ENCODE data around the gene SSX2IP. TPM values are rescaled to one million over a fixed set of nuclear protein-coding genes. Genes with fewer than 3 reads are reported as not detected.

Gene SSX2IP
- total RNA-seq (10 to 100 TPM in 1 of 5 donors, 1 to 10 TPM in 4; 6.2 to 10.9 (median 7.7) TPM), total RNA-seq (10.4 to 30.1 (median 18.5) reads per million in 29 experiments)
- total RNA-seq (2013), result 13.0 TPM

- Mint-ChIP-seq H3K4me3 (peak within 1 kb of the TSS; percentile 92 to 99 (median 94)), H3K4me1 (peaks cover 57 to 71% (median 63%) of the 10 kb centered on the region in 3 donors), H3K27ac (peak within 1 kb of the TSS; percentile 95 to 98), H3K27me3 (no peaks in the 10 kb centered on the region), H3K36me3 (no peaks in the 10 kb centered on the region), H3K9me3 (no peaks in the 10 kb centered on the region)
- DNase-seq (peak; percentile 95 to 100 (median 99)), ATAC-seq (replicated peaks in 1 of 4) (peak; percentile 86 to 90 (median 88))
- H3K27me3 ChIP-seq (replicated peaks in 1 of 2; ENCODE audit: control insufficient read depth in 2 of 2, extremely low read depth in 1 of 2, insufficient read depth in 2 of 2, low read length in 1 of 2), result no peaks in the 10 kb centered on the region
- ChIA-PET CTCF (interaction anchor here in 1 of 2 donors (0.7 to 1.5 kb wide), 2 partner anchors 25 to 546 kb away, joined by 3 read pairs; partner anchors contain the start of gene PRKACB), POLR2A (interaction anchor here in 1 of 2 donors (1.2 kb wide), 1 partner anchor 11 kb away, joined by 7 read pairs; no protein-coding TSS in a partner anchor)
- H3K9me3 ChIP-seq, result no peaks in the 10 kb centered on the region
- peak within 1 kb of the TSS; percentile 81 for H3K27ac ChIP-seq (ENCODE audit: low read length)
- H3K36me3 ChIP-seq (ENCODE audit: control insufficient read depth in 2 of 2, extremely low read depth in 1 of 2, insufficient read depth in 1 of 2, low read length in 1 of 2), result no peaks in the 10 kb centered on the region
- H3K4me3 ChIP-seq (ENCODE audit: control insufficient read depth in 1 of 2, extremely low read depth in 1 of 2, low read length in 1 of 2), result peak within 1 kb of the TSS; percentile 66 to 86
- under 1% methylated on average over 64 of the region's 68 CpGs for WGBS (ENCODE audit: insufficient coverage)
- H3K4me1 ChIP-seq (ENCODE audit: control insufficient read depth in 1 of 2, extremely low read depth in 1 of 2, insufficient read depth in 2 of 2, low read length in 2 of 2), result peaks cover 27 to 37% of the 10 kb centered on the region in 2 experiments
These were observed at the start of gene SSX2IP for GRCh38 chr1:84690397-84691121. Gene SSX2IP (minus strand): TSS chr1:84690461. CDS start chr1:84671219, 19,242 bp downstream.

GRCh38 chr1:84738237-84738636 is 48.0 kb upstream of the SSX2IP start:
- DNase-seq (no peak), ATAC-seq (replicated peaks in 1 of 4) (no peak)
- Mint-ChIP-seq H3K27ac (no peak overlapping the region), H3K36me3 (no peaks in the 10 kb centered on the region), H3K4me1 (no peaks in the 10 kb centered on the region), H3K9me3 (no peaks in the 10 kb centered on the region), H3K4me3 (no peak overlapping the region), H3K27me3 (peaks cover 11 to 14% of the 10 kb centered on the region in 2 donors)
- ChIA-PET POLR2A (interaction anchor here (0.6 to 0.8 kb wide), 2 partner anchors 9 to 150 kb away, joined by 3 to 5 read pairs; no protein-coding TSS in a partner anchor), CTCF (interaction anchor here (0.6 to 1.8 kb wide), 3 partner anchors 14 to 199 kb away, joined by 3 to 7 read pairs (median 5); no protein-coding TSS in a partner anchor)
- no peaks in the 10 kb centered on the region for H3K36me3 ChIP-seq (ENCODE audit: control insufficient read depth in 2 of 2, extremely low read depth in 1 of 2, insufficient read depth in 1 of 2, low read length in 1 of 2)
- H3K27me3 ChIP-seq (replicated peaks in 1 of 2; ENCODE audit: control insufficient read depth in 2 of 2, extremely low read depth in 1 of 2, insufficient read depth in 2 of 2, low read length in 1 of 2), result peaks cover 0 to 2% of the 10 kb centered on the region in 2 experiments
- no peak overlapping the region for H3K27ac ChIP-seq (ENCODE audit: low read length)
- H3K4me1 ChIP-seq (ENCODE audit: control insufficient read depth in 1 of 2, extremely low read depth in 1 of 2, insufficient read depth in 2 of 2, low read length in 2 of 2), result no peaks in the 10 kb centered on the region
- WGBS (ENCODE audit: insufficient coverage), result 99% methylated on average over 10 of the region's 13 CpGs
- H3K4me3 ChIP-seq (ENCODE audit: control insufficient read depth in 1 of 2, extremely low read depth in 1 of 2, low read length in 1 of 2), result no peak overlapping the region
- H3K9me3 ChIP-seq, result no peaks in the 10 kb centered on the region

GRCh38 chr1:84737590-84737989 is 47.3 kb upstream of the SSX2IP start:
- Histone ChIP-seq H3K9me3 (no peaks in the 10 kb centered on the region), H3K4me1 (ENCODE audit: control insufficient read depth in 1 of 2, extremely low read depth in 1 of 2, insufficient read depth in 2 of 2, low read length in 2 of 2) (no peaks in the 10 kb centered on the region), H3K27ac (ENCODE audit: low read length) (no peak overlapping the region), H3K27me3 (replicated peaks in 1 of 2; ENCODE audit: control insufficient read depth in 2 of 2, extremely low read depth in 1 of 2, insufficient read depth in 2 of 2, low read length in 1 of 2) (peaks cover 0 to 2% of the 10 kb centered on the region in 2 experiments), H3K4me3 (ENCODE audit: control insufficient read depth in 1 of 2, extremely low read depth in 1 of 2, low read length in 1 of 2) (no peak overlapping the region), H3K36me3 (ENCODE audit: control insufficient read depth in 2 of 2, extremely low read depth in 1 of 2, insufficient read depth in 1 of 2, low read length in 1 of 2) (no peaks in the 10 kb centered on the region)
- DNase-seq (no peak), ATAC-seq (replicated peaks in 1 of 4) (no peak)
- WGBS (ENCODE audit: insufficient coverage), result no CpG with 5 or more reads among the region's 4 CpGs
- POLR2A ChIA-PET, result interaction anchor here (0.6 to 0.8 kb wide), 2 partner anchors 9 to 151 kb away, joined by 3 to 5 read pairs; no protein-coding TSS in a partner anchor
- Mint-ChIP-seq H3K4me3 (no peak overlapping the region), H3K27ac (no peak overlapping the region), H3K36me3 (no peaks in the 10 kb centered on the region), H3K27me3 (peaks cover 11 to 19% of the 10 kb centered on the region in 2 donors), H3K9me3 (no peaks in the 10 kb centered on the region), H3K4me1 (no peaks in the 10 kb centered on the region)
- CTCF ChIA-PET, result interaction anchor here (0.6 to 1.8 kb wide), 5 partner anchors 14 to 1011 kb away, joined by 3 to 7 read pairs (median 3); no protein-coding TSS in a partner anchor

GRCh38 chr1:84736944-84737343 is 46.7 kb upstream of the SSX2IP start:
- ChIA-PET POLR2A (no interaction called here), CTCF (interaction anchor here (0.6 to 1.8 kb wide), 4 partner anchors 13 to 748 kb away, joined by 3 to 7 read pairs (median 3); no protein-coding TSS in a partner anchor)
- Mint-ChIP-seq H3K9me3 (no peaks in the 10 kb centered on the region), H3K27me3 (peaks cover 11 to 22% of the 10 kb centered on the region in 2 donors), H3K36me3 (no peaks in the 10 kb centered on the region), H3K4me3 (no peak overlapping the region), H3K4me1 (no peaks in the 10 kb centered on the region), H3K27ac (no peak overlapping the region)
- Histone ChIP-seq H3K36me3 (ENCODE audit: control insufficient read depth in 2 of 2, extremely low read depth in 1 of 2, insufficient read depth in 1 of 2, low read length in 1 of 2) (no peaks in the 10 kb centered on the region), H3K27me3 (replicated peaks in 1 of 2; ENCODE audit: control insufficient read depth in 2 of 2, extremely low read depth in 1 of 2, insufficient read depth in 2 of 2, low read length in 1 of 2) (peaks cover 0 to 2% of the 10 kb centered on the region in 2 experiments), H3K4me3 (ENCODE audit: control insufficient read depth in 1 of 2, extremely low read depth in 1 of 2, low read length in 1 of 2) (no peak overlapping the region), H3K4me1 (ENCODE audit: control insufficient read depth in 1 of 2, extremely low read depth in 1 of 2, insufficient read depth in 2 of 2, low read length in 2 of 2) (no peaks in the 10 kb centered on the region), H3K9me3 (no peaks in the 10 kb centered on the region), H3K27ac (ENCODE audit: low read length) (no peak overlapping the region)
- ATAC-seq (replicated peaks in 1 of 4) (no peak), DNase-seq (no peak)
- no CpG with 5 or more reads among the region's 3 CpGs for WGBS (ENCODE audit: insufficient coverage)

- no peak overlapping the region for H3K4me3 ChIP-seq (ENCODE audit: control insufficient read depth in 1 of 2, extremely low read depth in 1 of 2, low read length in 1 of 2)
- Mint-ChIP-seq H3K36me3 (peaks cover 3% of the 10 kb centered on the region), H3K27ac (no peak overlapping the region), H3K27me3 (peaks cover 11 to 24% of the 10 kb centered on the region in 2 donors), H3K4me3 (no peak overlapping the region), H3K4me1 (no peaks in the 10 kb centered on the region), H3K9me3 (no peaks in the 10 kb centered on the region)
- no peaks in the 10 kb centered on the region for H3K36me3 ChIP-seq (ENCODE audit: control insufficient read depth in 2 of 2, extremely low read depth in 1 of 2, insufficient read depth in 1 of 2, low read length in 1 of 2)
- no peaks in the 10 kb centered on the region for H3K4me1 ChIP-seq (ENCODE audit: control insufficient read depth in 1 of 2, extremely low read depth in 1 of 2, insufficient read depth in 2 of 2, low read length in 2 of 2)
- no peak overlapping the region for H3K27ac ChIP-seq (ENCODE audit: low read length)
- ChIA-PET POLR2A (interaction anchor here in 1 of 2 donors (0.6 kb wide), 1 partner anchor 446 kb away, joined by 3 read pairs; no protein-coding TSS in a partner anchor), CTCF (interaction anchor here (0.7 to 1.8 kb wide), 4 partner anchors 12 to 106 kb away, joined by 3 to 7 read pairs (median 3); no protein-coding TSS in a partner anchor)
- DNase-seq (no peak), ATAC-seq (replicated peaks in 1 of 4) (no peak)
- H3K9me3 ChIP-seq, result no peaks in the 10 kb centered on the region
- H3K27me3 ChIP-seq (replicated peaks in 1 of 2; ENCODE audit: control insufficient read depth in 2 of 2, extremely low read depth in 1 of 2, insufficient read depth in 2 of 2, low read length in 1 of 2), result peaks cover 0 to 2% of the 10 kb centered on the region in 2 experiments
These were observed 46.2 kb upstream of the SSX2IP start for GRCh38 chr1:84736445-84736844.

GRCh38 chr1:84735483-84735882 is 45.2 kb upstream of the SSX2IP start:
- no peak overlapping the region for H3K4me3 Mint-ChIP-seq
- DNase-seq (no peak), ATAC-seq (replicated peaks in 1 of 4) (no peak)
- H3K9me3 Mint-ChIP-seq, result no peaks in the 10 kb centered on the region
- Histone ChIP-seq H3K4me3 (ENCODE audit: control insufficient read depth in 1 of 2, extremely low read depth in 1 of 2, low read length in 1 of 2) (no peak overlapping the region), H3K27me3 (replicated peaks in 1 of 2; ENCODE audit: control insufficient read depth in 2 of 2, extremely low read depth in 1 of 2, insufficient read depth in 2 of 2, low read length in 1 of 2) (peaks cover 0 to 2% of the 10 kb centered on the region in 2 experiments), H3K9me3 (no peaks in the 10 kb centered on the region), H3K36me3 (ENCODE audit: control insufficient read depth in 2 of 2, extremely low read depth in 1 of 2, insufficient read depth in 1 of 2, low read length in 1 of 2) (no peaks in the 10 kb centered on the region), H3K27ac (ENCODE audit: low read length) (no peak overlapping the region), H3K4me1 (ENCODE audit: control insufficient read depth in 1 of 2, extremely low read depth in 1 of 2, insufficient read depth in 2 of 2, low read length in 2 of 2) (no peaks in the 10 kb centered on the region)
- ChIA-PET POLR2A (no interaction called here), CTCF (interaction anchor here in 1 of 2 donors (0.6 to 1.0 kb wide), 3 partner anchors 8 to 105 kb away, joined by 3 read pairs; no protein-coding TSS in a partner anchor)
- H3K27ac Mint-ChIP-seq, result no peak overlapping the region
- WGBS (ENCODE audit: insufficient coverage), result no CpG with 5 or more reads among the region's 1 CpG
- H3K4me1 Mint-ChIP-seq, result peaks cover 0 to 7% (median 0%) of the 10 kb centered on the region in 3 donors
- peaks cover 8% of the 10 kb centered on the region for H3K36me3 Mint-ChIP-seq
- H3K27me3 Mint-ChIP-seq, result peaks cover 17 to 31% of the 10 kb centered on the region in 2 donors
